ENCODE data around the gene PLCB4. TPM values are rescaled to one million over a fixed set of nuclear protein-coding genes. Genes with fewer than 3 reads are reported as not detected.

PLCB4 gene
- total RNA-seq, 1 experiment from 2014 or later: 0.46 TPM

- DNase-seq (ENCODE audit: low spot score): no peak
Observed at GRCh38 chr20:9103955-9104354, 35.1 kb downstream of the PLCB4 start.

DNA sequence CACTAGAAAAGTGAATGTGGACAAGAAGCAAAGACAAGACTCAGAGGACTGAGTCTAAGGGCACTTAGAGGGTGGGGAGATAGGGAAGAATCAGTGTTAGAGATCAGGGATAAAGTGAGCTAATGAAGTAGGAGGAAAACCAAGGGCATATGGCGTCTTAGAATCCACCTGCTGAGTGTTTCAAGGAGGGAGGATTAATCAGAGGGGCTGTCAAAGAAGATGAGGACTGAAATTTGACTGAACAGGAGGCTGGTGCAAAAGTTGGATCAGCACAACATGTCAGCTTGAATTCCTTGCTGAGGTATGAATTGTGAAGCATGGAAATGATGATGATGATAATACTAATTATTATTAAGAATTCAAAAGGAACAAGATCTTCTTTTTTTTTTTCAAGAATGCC lies 39.4 kb downstream of the PLCB4 start:
- no peak for DNase-seq (ENCODE audit: low spot score)

GRCh38 chr20:9109566-9109965 lies 40.7 kb downstream of the PLCB4 start:
- DNase-seq (ENCODE audit: low spot score): no peak

DNA sequence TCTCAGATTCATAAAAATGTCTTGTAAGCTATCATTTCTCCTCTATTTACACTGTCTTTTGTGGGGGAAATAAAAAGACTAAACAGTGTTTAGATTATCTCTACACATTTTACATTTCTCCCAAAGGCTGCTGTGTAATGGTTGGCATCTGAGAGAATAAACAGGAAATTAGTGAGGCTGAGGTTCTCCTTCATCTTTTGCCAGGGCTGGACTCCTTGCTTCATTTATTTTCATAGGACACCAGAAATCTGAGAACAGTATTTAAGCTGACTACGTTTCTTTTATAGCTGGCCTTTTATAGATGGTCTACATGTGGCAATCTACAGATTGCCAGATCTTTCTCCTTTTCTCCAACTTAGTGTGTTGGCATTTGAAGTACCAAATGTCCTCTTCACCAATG lies 41.5 kb downstream of the PLCB4 start:
- DNase-seq (ENCODE audit: low spot score): no peak

GRCh38 chr20:9110916-9111432 lies 42.1 kb downstream of the PLCB4 start:
- DNase-seq (ENCODE audit: low spot score): no peak

- DNase-seq (ENCODE audit: low spot score): no peak
Observed at GRCh38 chr20:9112541-9113515, 43.9 kb downstream of the PLCB4 start.

GRCh38 chr20:9114709-9115108 lies 45.8 kb downstream of the PLCB4 start:
- DNase-seq (ENCODE audit: low spot score): no peak

GRCh38 chr20:9117548-9117947 lies 48.7 kb downstream of the PLCB4 start:
- no peak for DNase-seq (ENCODE audit: low spot score)

- no peak for DNase-seq (ENCODE audit: low spot score)
Observed at GRCh38 chr20:9119776-9120175, 50.9 kb downstream of the PLCB4 start.

DNA sequence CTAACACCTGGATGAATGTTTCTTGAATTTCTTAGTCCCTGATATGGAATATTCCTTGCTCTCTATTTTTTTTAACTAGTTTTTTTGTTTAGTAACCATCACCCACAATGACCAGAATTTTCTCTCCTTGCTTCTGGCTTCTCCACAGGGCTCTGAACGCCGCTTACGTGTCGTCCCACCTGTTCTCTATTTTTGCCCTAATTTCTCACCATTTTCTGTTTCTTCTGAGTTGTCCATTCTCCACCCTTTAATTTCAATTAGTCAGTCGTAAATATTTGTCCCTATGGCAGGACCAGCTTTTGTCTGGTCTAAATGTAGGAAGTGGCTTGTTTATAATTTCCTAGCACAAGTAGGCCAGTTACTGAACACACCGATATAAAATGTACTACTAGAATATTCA lies 52.3 kb downstream of the PLCB4 start:
- no peak for DNase-seq (ENCODE audit: low spot score)

DNA sequence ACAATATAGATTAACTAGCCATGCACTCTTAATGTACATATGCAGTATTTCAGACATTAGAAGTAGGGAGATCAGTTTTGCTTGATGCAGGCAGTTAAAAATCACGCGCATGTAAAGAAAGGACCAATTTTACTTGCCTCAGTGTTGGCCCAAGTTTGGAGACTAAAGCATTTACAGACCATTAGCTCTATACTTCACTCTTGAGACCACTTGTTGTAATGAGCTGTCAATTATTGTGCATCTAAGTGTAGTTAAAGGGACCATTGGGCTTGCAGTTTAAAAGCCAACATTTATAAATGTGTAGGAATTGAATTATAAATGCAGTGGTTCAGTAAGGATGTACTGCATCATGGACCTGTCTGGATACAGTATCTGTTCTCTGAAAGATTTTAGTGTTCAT lies 53.7 kb downstream of the PLCB4 start:
- no peak for DNase-seq (ENCODE audit: low spot score)

GRCh38 chr20:9126527-9126926 lies 57.6 kb downstream of the PLCB4 start:
- no peak for DNase-seq (ENCODE audit: low spot score)

DNA sequence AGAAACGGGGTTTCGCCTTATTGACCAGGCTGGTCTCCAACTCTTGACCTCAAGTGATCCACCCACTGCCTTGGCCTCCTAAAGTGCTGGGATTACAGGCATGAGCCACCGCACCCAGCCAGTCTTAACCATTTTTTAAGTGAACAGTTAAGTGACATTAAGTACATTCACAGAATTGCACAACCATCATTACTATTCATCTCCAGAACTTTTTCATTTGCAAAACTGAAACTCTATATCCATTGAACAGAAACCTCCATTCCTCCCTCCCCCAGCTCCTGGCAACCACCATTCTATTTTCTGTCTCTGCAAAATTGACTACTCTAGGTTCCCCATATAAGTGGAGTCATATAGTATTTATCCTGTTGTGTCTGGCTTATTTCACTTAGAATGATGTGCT lies 59.7 kb downstream of the PLCB4 start:
- DNase-seq (ENCODE audit: low spot score): no peak

DNA sequence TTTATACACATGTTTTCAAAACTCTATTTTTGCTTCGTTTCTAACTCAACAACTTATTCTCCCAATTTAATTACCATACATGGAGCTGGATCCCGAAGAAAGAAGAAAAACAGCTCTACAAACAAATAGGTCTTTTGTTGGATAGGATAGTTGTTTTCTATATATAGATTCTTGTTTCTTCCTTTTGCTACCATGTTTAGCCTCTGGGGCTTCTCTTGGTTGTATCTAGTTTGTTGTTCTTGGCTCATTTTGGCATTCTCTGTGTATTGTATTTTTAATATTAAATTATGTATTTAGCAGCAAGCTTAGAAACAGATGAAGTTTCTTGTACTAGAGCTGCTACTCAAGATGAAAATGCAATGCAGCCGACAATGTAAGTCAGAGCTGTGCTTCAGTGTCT lies 60.9 kb downstream of the PLCB4 start:
- DNase-seq (ENCODE audit: low spot score): no peak

- no peak for DNase-seq (ENCODE audit: low spot score)
Observed at GRCh38 chr20:9130521-9130920, 61.6 kb downstream of the PLCB4 start.

DNA sequence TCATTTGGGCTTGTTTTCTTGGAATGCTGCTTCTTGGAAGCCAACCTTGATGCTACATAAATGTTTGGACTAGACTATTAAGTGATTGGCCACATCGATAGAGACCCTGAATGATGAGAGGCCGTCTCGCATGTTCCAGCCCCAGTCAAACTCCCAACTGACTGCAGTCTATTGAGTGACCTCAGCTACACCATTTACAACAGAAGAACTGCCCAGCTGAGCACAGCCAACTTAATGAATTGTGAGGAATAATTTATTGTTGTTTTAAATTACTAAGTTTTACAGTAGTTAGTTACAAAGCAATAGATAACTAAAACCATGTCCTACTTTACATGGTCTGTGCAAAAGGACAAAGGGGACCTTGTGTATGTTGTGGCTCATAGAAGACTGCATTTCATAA lies 63.0 kb downstream of the PLCB4 start:
- no peak for DNase-seq (ENCODE audit: low spot score)

DNA sequence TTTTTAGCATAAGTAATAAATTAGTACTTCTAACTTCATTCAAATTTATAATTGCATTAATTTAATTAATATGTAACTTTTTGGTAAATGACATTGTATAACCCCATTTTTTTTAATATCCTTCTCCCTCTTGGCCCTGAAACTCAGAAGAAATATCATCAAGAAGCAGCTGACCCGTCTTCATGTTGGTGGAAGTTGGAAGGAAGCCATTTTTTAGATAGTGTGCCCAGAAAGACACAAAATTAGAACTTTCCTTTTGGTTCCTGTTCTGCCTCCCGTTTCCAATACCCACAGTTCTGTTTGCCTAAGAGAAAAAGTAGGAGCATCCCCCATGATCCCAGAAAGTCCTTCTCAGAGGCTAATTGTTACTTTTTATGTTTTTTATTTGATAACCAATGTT lies 65.5 kb downstream of the PLCB4 start:
- DNase-seq (ENCODE audit: low spot score): no peak

- no peak for DNase-seq (ENCODE audit: low spot score)
Observed at GRCh38 chr20:9136114-9136513, 67.2 kb downstream of the PLCB4 start.

DNA sequence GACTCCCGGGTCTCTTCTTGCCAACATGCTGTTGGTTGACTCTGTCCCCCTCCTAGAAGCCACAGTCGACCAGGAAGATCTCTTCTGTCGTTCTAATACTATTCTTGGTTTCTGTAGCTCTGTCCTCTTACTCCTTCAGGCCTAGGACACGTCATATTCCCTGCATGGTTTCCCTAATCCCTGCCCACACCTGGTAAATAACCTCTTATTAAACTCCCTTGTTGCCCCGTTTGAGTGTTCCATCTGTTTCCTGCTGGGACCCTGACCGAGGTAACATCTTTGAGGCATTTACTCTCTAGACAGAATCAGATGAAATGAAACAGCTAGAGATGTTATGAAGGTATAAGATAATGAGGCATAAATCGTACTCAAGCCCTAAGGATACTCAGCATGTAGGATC lies 68.1 kb downstream of the PLCB4 start:
- no peak for DNase-seq (ENCODE audit: low spot score)

- no peak for DNase-seq (ENCODE audit: low spot score)
Observed at GRCh38 chr20:9139106-9139833, 70.4 kb downstream of the PLCB4 start.

GRCh38 chr20:9140162-9140760 lies 71.4 kb downstream of the PLCB4 start:
- no peak for DNase-seq (ENCODE audit: low spot score)

GRCh38 chr20:9141070-9141469 lies 72.2 kb downstream of the PLCB4 start:
- no peak for DNase-seq (ENCODE audit: low spot score)
